HL-60 (cell line): ENCODE data around the gene IKZF3.

Experiments used
- DNase-seq, 2 experiments: peaks; one replicate each; pipeline ENCODE4 v3.0.0-alpha.2; 2010 to 2020; ENCODE audit warnings: low read depth in 1 of 2, low spot score in 1 of 2
- H3K27ac ChIP-seq: fragments of 250-450 bp; sonication (Bioruptor Pico); replicated peaks from 2 replicates; pipeline ENCODE4 v1.5.1; 2020; ENCODE audit warnings: mild to moderate bottlenecking, moderate library complexity
- H3K27me3 ChIP-seq: fragments of 250-450 bp; sonication (Bioruptor Pico); 2 replicates; pipeline ENCODE4 v1.5.1; 2021; ENCODE audit warnings: mild to moderate bottlenecking, moderate library complexity; ENCODE audit not compliant: insufficient read depth, poor library complexity, severe bottlenecking
- H3K4me3 ChIP-seq: replicated peaks from 2 replicates; pipeline ENCODE4 v1.5.1; 2011; ENCODE audit warnings: mild to moderate bottlenecking, control low read depth, low read length; ENCODE audit not compliant: insufficient read depth
- GABPA ChIP-seq: IDR thresholded peaks from 2 replicates; pipeline ENCODE4 v1.6.1; 2012; ENCODE audit warnings: low read depth
- POLR2AphosphoS5 ChIP-seq: IDR thresholded peaks from 2 replicates; pipeline ENCODE4 v1.6.1; 2012; ENCODE audit warnings: low read depth
- REST ChIP-seq: IDR thresholded peaks from 2 replicates; pipeline ENCODE4 v1.6.1; 2012; ENCODE audit warnings: low read depth; ENCODE audit not compliant: insufficient replicate concordance
- SPI1 ChIP-seq: IDR thresholded peaks from 2 replicates; pipeline ENCODE4 v1.6.1; 2012; ENCODE audit warnings: low read depth, mild to moderate bottlenecking, borderline replicate concordance
- TF ChIP-seq, protein P1 (sequence below): IDR thresholded peaks from one replicate; pipeline ENCODE4 v1.5.1; 2011; ENCODE audit warnings: low read length, control low read depth, inconsistent platforms; ENCODE audit not compliant: insufficient read depth

Gene IKZF3

GRCh38 chr17:39722104-39722503 lies 142.0 kb downstream of the IKZF3 start:
- no peak for TF ChIP-seq SPI1
- TF ChIP-seq, protein P1, sequence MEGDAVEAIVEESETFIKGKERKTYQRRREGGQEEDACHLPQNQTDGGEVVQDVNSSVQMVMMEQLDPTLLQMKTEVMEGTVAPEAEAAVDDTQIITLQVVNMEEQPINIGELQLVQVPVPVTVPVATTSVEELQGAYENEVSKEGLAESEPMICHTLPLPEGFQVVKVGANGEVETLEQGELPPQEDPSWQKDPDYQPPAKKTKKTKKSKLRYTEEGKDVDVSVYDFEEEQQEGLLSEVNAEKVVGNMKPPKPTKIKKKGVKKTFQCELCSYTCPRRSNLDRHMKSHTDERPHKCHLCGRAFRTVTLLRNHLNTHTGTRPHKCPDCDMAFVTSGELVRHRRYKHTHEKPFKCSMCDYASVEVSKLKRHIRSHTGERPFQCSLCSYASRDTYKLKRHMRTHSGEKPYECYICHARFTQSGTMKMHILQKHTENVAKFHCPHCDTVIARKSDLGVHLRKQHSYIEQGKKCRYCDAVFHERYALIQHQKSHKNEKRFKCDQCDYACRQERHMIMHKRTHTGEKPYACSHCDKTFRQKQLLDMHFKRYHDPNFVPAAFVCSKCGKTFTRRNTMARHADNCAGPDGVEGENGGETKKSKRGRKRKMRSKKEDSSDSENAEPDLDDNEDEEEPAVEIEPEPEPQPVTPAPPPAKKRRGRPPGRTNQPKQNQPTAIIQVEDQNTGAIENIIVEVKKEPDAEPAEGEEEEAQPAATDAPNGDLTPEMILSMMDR, result no peak
- TF ChIP-seq GABPA, result no peak
- TF ChIP-seq REST, result no peak
- no peak for TF ChIP-seq POLR2AphosphoS5
- Histone ChIP-seq H3K27ac (no peak overlapping the region), H3K4me3 (no peak overlapping the region), H3K27me3 (no peaks in the 10 kb centered on the region)
- no peak for DNase-seq

- Histone ChIP-seq H3K4me3 (no peak overlapping the region), H3K27me3 (no peaks in the 10 kb centered on the region), H3K27ac (no peak overlapping the region)
- TF ChIP-seq SPI1, result no peak
- no peak for TF ChIP-seq GABPA
- TF ChIP-seq POLR2AphosphoS5, result no peak
- TF ChIP-seq, protein P1, result no peak
- TF ChIP-seq REST, result no peak
- no peak for DNase-seq
Observed at GRCh38 chr17:39719563-39720355, 144.4 kb downstream of the IKZF3 start.

- DNase-seq, result no peak
- H3K27ac ChIP-seq, result no peak overlapping the region
- no peak overlapping the region for H3K4me3 ChIP-seq
- TF ChIP-seq, protein P1, result no peak
- TF ChIP-seq SPI1, result no peak
- no peak for TF ChIP-seq GABPA
- TF ChIP-seq REST, result no peak
- no peak for TF ChIP-seq POLR2AphosphoS5
- no peaks in the 10 kb centered on the region for H3K27me3 ChIP-seq
Observed at GRCh38 chr17:39717660-39718059, 146.5 kb downstream of the IKZF3 start.
